Effector memory CD8-positive, alpha-beta T cell (primary cell): ENCODE measurements around the gene INTS7.

Experiments used
- ATAC-seq: fragments of 150-1000 bp; cut with Tn5 transposase; replicated peaks from 2 replicates; pipeline ENCODE4 v1.10.0; 2021; ENCODE audit warnings: mild to moderate bottlenecking, moderate library complexity
- DNase-seq, 3 experiments: peaks; one replicate each; pipeline ENCODE4 v3.0.0; 2021
- H3K27ac Mint-ChIP-seq, 2 donors: one replicate each; pipeline ENCODE4 v1.8.0; 2022; ENCODE audit warnings: mild to moderate bottlenecking in 2 of 2, mixed read lengths in 2 of 2, moderate library complexity in 2 of 2
- H3K27me3 Mint-ChIP-seq, 2 donors: one replicate each; pipeline ENCODE4 v1.8.0; 2022; ENCODE audit warnings: mixed read lengths in 2 of 2
- H3K36me3 Mint-ChIP-seq: one replicate; pipeline ENCODE4 v1.8.0; 2022; ENCODE audit warnings: mild to moderate bottlenecking, moderate library complexity, mixed read lengths; ENCODE audit not compliant: insufficient read depth
- H3K4me1 Mint-ChIP-seq, 2 donors: one replicate each; pipeline ENCODE4 v1.8.0; 2022; ENCODE audit warnings: low read depth in 2 of 2, mixed read lengths in 2 of 2
- H3K4me3 Mint-ChIP-seq, 2 donors: one replicate each; pipeline ENCODE4 v1.8.0; 2022; ENCODE audit warnings: mild to moderate bottlenecking in 2 of 2, mixed read lengths in 2 of 2, moderate library complexity in 2 of 2
- H3K9me3 Mint-ChIP-seq, 2 donors: one replicate each; pipeline ENCODE4 v1.8.0; 2022; ENCODE audit warnings: mixed read lengths in 2 of 2
- total RNA-seq, 9 experiments: gene quantifications; one replicate each; lab custom pipeline; 2026; lab: John Stamatoyannopoulos, UW

The INTS7 gene
- 12.3 to 44.4 (median 28.7) reads per million in 9 experiments for total RNA-seq

- ATAC-seq (peak; percentile 87), DNase-seq (peak; percentile 96 to 97 (median 96))
- Mint-ChIP-seq H3K36me3 (peaks cover 15% of the 10 kb centered on the region), H3K27ac (peak within 1 kb of the TSS; percentile 90 to 95), H3K4me1 (peaks cover 28 to 41% of the 10 kb centered on the region in 2 donors), H3K27me3 (no peaks in the 10 kb centered on the region), H3K9me3 (no peaks in the 10 kb centered on the region), H3K4me3 (peak within 1 kb of the TSS; percentile 91)
Measured at GRCh38 chr1:212035123-212035834, at the start of gene INTS7, which contains the start of gene DTL. Gene INTS7, minus strand, starts transcription at chr1:212035557. Its CDS starts 120 bp downstream, at chr1:212035437. Gene DTL, plus strand, starts transcription at chr1:212035748. Its CDS starts 143 bp downstream, at chr1:212035891.

GRCh38 chr1:212082765-212083406 is 47.5 kb upstream of the INTS7 start:
- Mint-ChIP-seq H3K4me1 (no peaks in the 10 kb centered on the region), H3K9me3 (no peaks in the 10 kb centered on the region), H3K36me3 (no peaks in the 10 kb centered on the region), H3K4me3 (no peak overlapping the region), H3K27ac (no peak overlapping the region), H3K27me3 (no peaks in the 10 kb centered on the region)
- no peak for ATAC-seq
- no peak for DNase-seq

GRCh38 chr1:212078826-212079225 is 43.5 kb upstream of the INTS7 start:
- Mint-ChIP-seq H3K27ac (no peak overlapping the region), H3K4me1 (no peaks in the 10 kb centered on the region), H3K4me3 (no peak overlapping the region), H3K9me3 (no peaks in the 10 kb centered on the region), H3K36me3 (no peaks in the 10 kb centered on the region), H3K27me3 (no peaks in the 10 kb centered on the region)
- DNase-seq (no peak), ATAC-seq (no peak)

- no peaks in the 10 kb centered on the region for H3K27me3 Mint-ChIP-seq
- no peak for ATAC-seq
- DNase-seq = no peak
- no peaks in the 10 kb centered on the region for H3K4me1 Mint-ChIP-seq
- H3K36me3 Mint-ChIP-seq = no peaks in the 10 kb centered on the region
- H3K4me3 Mint-ChIP-seq = no peak overlapping the region
- H3K27ac Mint-ChIP-seq = no peak overlapping the region
- H3K9me3 Mint-ChIP-seq = no peaks in the 10 kb centered on the region
Measured at GRCh38 chr1:212077028-212077427, 41.7 kb upstream of the INTS7 start.

GRCh38 chr1:212074856-212075255 is 39.5 kb upstream of the INTS7 start:
- H3K27ac Mint-ChIP-seq = no peak overlapping the region
- DNase-seq (no peak), ATAC-seq (no peak)
- no peaks in the 10 kb centered on the region for H3K27me3 Mint-ChIP-seq
- H3K36me3 Mint-ChIP-seq = no peaks in the 10 kb centered on the region
- H3K9me3 Mint-ChIP-seq = no peaks in the 10 kb centered on the region
- no peak overlapping the region for H3K4me3 Mint-ChIP-seq
- H3K4me1 Mint-ChIP-seq = peaks cover 0 to 5% of the 10 kb centered on the region in 2 donors

- no peak for ATAC-seq
Measured at GRCh38 chr1:212074313-212074712, 39.0 kb upstream of the INTS7 start.

GRCh38 chr1:212073490-212073889 is 38.1 kb upstream of the INTS7 start:
- ATAC-seq = no peak
- no peaks in the 10 kb centered on the region for H3K36me3 Mint-ChIP-seq
- peaks cover 0 to 5% of the 10 kb centered on the region in 2 donors for H3K4me1 Mint-ChIP-seq
- H3K4me3 Mint-ChIP-seq = no peak overlapping the region
- no peaks in the 10 kb centered on the region for H3K9me3 Mint-ChIP-seq
- DNase-seq = no peak
- H3K27ac Mint-ChIP-seq = no peak overlapping the region
- H3K27me3 Mint-ChIP-seq = no peaks in the 10 kb centered on the region

More at GRCh38 chr1:212074313-212074712, 39.0 kb upstream of the INTS7 start:
- H3K36me3 Mint-ChIP-seq = no peaks in the 10 kb centered on the region
- H3K27ac Mint-ChIP-seq = no peak overlapping the region
- no peaks in the 10 kb centered on the region for H3K27me3 Mint-ChIP-seq
- no peak overlapping the region for H3K4me3 Mint-ChIP-seq
- H3K4me1 Mint-ChIP-seq = peaks cover 0 to 5% of the 10 kb centered on the region in 2 donors
- no peak for DNase-seq
- no peaks in the 10 kb centered on the region for H3K9me3 Mint-ChIP-seq

- Mint-ChIP-seq H3K9me3 (no peaks in the 10 kb centered on the region), H3K4me1 (peaks cover 0 to 5% of the 10 kb centered on the region in 2 donors), H3K27me3 (no peaks in the 10 kb centered on the region), H3K36me3 (no peaks in the 10 kb centered on the region), H3K27ac (no peak overlapping the region), H3K4me3 (no peak overlapping the region)
- DNase-seq (no peak), ATAC-seq (no peak)
Measured at GRCh38 chr1:212072047-212072446, 36.7 kb upstream of the INTS7 start.

GRCh38 chr1:212070720-212071302 is 35.5 kb upstream of the INTS7 start:
- Mint-ChIP-seq H3K4me3 (no peak overlapping the region), H3K4me1 (peaks cover 0 to 5% of the 10 kb centered on the region in 2 donors), H3K27me3 (no peaks in the 10 kb centered on the region), H3K9me3 (no peaks in the 10 kb centered on the region), H3K36me3 (no peaks in the 10 kb centered on the region), H3K27ac (peak overlapping the region; percentile 57 to 59)
- ATAC-seq (peak; percentile 70), DNase-seq (no peak)

GRCh38 chr1:212067787-212068186 is 32.4 kb upstream of the INTS7 start:
- no peaks in the 10 kb centered on the region for H3K36me3 Mint-ChIP-seq
- no peak for ATAC-seq
- H3K27ac Mint-ChIP-seq = no peak overlapping the region
- H3K9me3 Mint-ChIP-seq = no peaks in the 10 kb centered on the region
- peaks cover 0 to 5% of the 10 kb centered on the region in 2 donors for H3K4me1 Mint-ChIP-seq
- H3K4me3 Mint-ChIP-seq = no peak overlapping the region
- no peak for DNase-seq
- H3K27me3 Mint-ChIP-seq = no peaks in the 10 kb centered on the region

GRCh38 chr1:212062832-212063438 is 27.6 kb upstream of the INTS7 start:
- Mint-ChIP-seq H3K27me3 (no peaks in the 10 kb centered on the region), H3K27ac (no peak overlapping the region), H3K4me1 (no peaks in the 10 kb centered on the region), H3K9me3 (no peaks in the 10 kb centered on the region), H3K4me3 (no peak overlapping the region), H3K36me3 (no peaks in the 10 kb centered on the region)
- ATAC-seq = peak; percentile 57
- DNase-seq = no peak

GRCh38 chr1:212060632-212061472 is 25.5 kb upstream of the INTS7 start:
- no peaks in the 10 kb centered on the region for H3K27me3 Mint-ChIP-seq

GRCh38 chr1:212055333-212055732 is 20.0 kb upstream of the INTS7 start:
- no peak for DNase-seq
- Mint-ChIP-seq H3K27ac (peak overlapping the region in 1 of 2 donors; percentile 67), H3K27me3 (no peaks in the 10 kb centered on the region), H3K4me1 (peaks cover 2 to 13% of the 10 kb centered on the region in 2 donors), H3K9me3 (peaks cover 5 to 18% of the 10 kb centered on the region in 2 donors), H3K36me3 (peaks cover 5% of the 10 kb centered on the region), H3K4me3 (no peak overlapping the region)
- ATAC-seq = no peak

More at GRCh38 chr1:212060632-212061472, 25.5 kb upstream of the INTS7 start:
- H3K9me3 Mint-ChIP-seq = peaks cover 5 to 18% of the 10 kb centered on the region in 2 donors
- DNase-seq (no peak), ATAC-seq (no peak)
- peak overlapping the region; percentile 63 to 65 for H3K27ac Mint-ChIP-seq
- H3K4me3 Mint-ChIP-seq = no peak overlapping the region
- H3K36me3 Mint-ChIP-seq = peaks cover 5% of the 10 kb centered on the region
- H3K4me1 Mint-ChIP-seq = no peaks in the 10 kb centered on the region
